Uterus (tissue), 4 donors: ENCODE measurements around the gene DDX42. TPM values are rescaled to one million over a fixed set of nuclear protein-coding genes. Genes with fewer than 3 reads are reported as not detected.

ENCODE experiments used
- DNase-seq, 2 donors: peaks; one replicate each; pipeline ENCODE4 v3.0.0-alpha.2; 2019 to 2020
- H3K27ac ChIP-seq, 2 donors: fragments of 200-600 bp; sonication (generic); 1 replicate in 1 of 2; 2 replicates in 1 of 2; pipeline ENCODE4 v1.5.1; 2016 to 2018
- H3K27me3 ChIP-seq, 2 donors: fragments of 200-600 bp; sonication (generic); one replicate each; pipeline ENCODE4 v1.5.1; 2018 to 2019; ENCODE audit warnings: control low read depth in 1 of 2
- H3K36me3 ChIP-seq, 2 donors: fragments of 200-600 bp; sonication (generic); one replicate each; pipeline ENCODE4 v1.5.1; 2019; ENCODE audit warnings: control low read depth in 1 of 2
- H3K4me1 ChIP-seq, 2 donors: fragments of 200-600 bp; sonication (generic); one replicate each; pipeline ENCODE4 v1.5.1; 2018 to 2019; ENCODE audit warnings: control low read depth in 1 of 2
- H3K4me3 ChIP-seq, 2 donors: fragments of 200-600 bp; sonication (generic); 1 replicate in 1 of 2; 2 replicates in 1 of 2; pipeline ENCODE4 v1.5.1; 2018 to 2019; ENCODE audit warnings: mild to moderate bottlenecking in 1 of 2
- H3K9me3 ChIP-seq, 2 donors: fragments of 200-600 bp; sonication (generic); one replicate each; pipeline ENCODE4 v1.5.1; 2019; ENCODE audit warnings: control low read depth in 1 of 2
- CTCF ChIP-seq, 4 experiments: fragments of 200-600 bp in 2 of 4; fragments of 450-650 bp in 2 of 4; sonication (generic) in 2 of 4; IDR thresholded peaks; one replicate each; pipeline ENCODE4 v1.5.1; 2016 to 2019; ENCODE audit warnings: antibody characterized with exemption in 4 of 4, mild to moderate bottlenecking in 2 of 4, moderate library complexity in 1 of 4
- POLR2A ChIP-seq, 2 donors: fragments of 450-650 bp; IDR thresholded peaks; one replicate each; pipeline ENCODE4 v1.6.1; 2016; ENCODE audit warnings: antibody characterized with exemption in 2 of 2, mild to moderate bottlenecking in 1 of 2, moderate library complexity in 1 of 2
- intact Hi-C: fragments of 100-400 bp; cut with DNase I; formaldehyde crosslinking; loops from one replicate; pipeline ENCODE4 v1.15.1; 2023; ENCODE audit warnings: low total_unique reads
- total RNA-seq, 4 donors: library from RNA; depleted of rRNA in 3 of 4; stranded (reverse); fragments of >200 nt in 3 of 4; gene quantifications; one replicate each; pipeline versions ENCODE4 v1.1.0 to v1.2.4, GENCODE V29; 2014 to 2023
- donor health status: DM: yes; HTN: yes; CAD: no.

DDX42 gene
- total RNA-seq, 4 donors from 2014 or later = 89.9 to 180 (median 150) TPM

DNA sequence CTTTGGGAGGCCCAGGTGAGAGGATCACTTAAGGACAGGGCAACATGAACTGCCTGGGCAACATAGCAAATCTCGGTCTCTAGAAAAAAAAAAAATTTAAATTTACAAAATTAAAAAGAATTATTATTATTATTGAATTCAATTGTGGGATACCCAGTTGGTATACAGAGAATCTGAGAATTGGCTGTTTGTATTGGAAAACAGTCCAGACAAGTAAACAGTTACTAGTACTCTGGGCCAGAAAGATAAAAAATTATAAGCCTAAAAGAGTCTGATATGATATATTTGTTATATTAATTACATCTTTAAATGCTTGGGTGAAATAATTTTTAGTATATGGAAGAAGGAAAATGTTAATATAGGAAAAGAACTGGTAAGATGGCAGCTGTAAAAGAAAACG, 15.5 kb upstream of the DDX42 start:
- no peaks in the 10 kb centered on the region for H3K36me3 ChIP-seq
- no peak overlapping the region for H3K4me3 ChIP-seq
- intact Hi-C loops = no loop called here
- H3K27ac ChIP-seq = no peak overlapping the region
- no peaks in the 10 kb centered on the region for H3K4me1 ChIP-seq
- no peak for TF ChIP-seq CTCF (IDR thresholded peaks at IDR 0.05)
- no peak for TF ChIP-seq POLR2A (IDR thresholded peaks at IDR 0.05)
- H3K9me3 ChIP-seq = no peaks in the 10 kb centered on the region
- DNase-seq = no peak
- no peaks in the 10 kb centered on the region for H3K27me3 ChIP-seq

- no peaks in the 10 kb centered on the region for H3K36me3 ChIP-seq
- DNase-seq = no peak
- TF ChIP-seq POLR2A (IDR thresholded peaks at IDR 0.05) (no peak), CTCF (IDR thresholded peaks at IDR 0.05) (no peak)
- no peak overlapping the region for H3K4me3 ChIP-seq
- H3K9me3 ChIP-seq = no peaks in the 10 kb centered on the region
- H3K4me1 ChIP-seq = no peaks in the 10 kb centered on the region
- H3K27ac ChIP-seq = no peak overlapping the region
- no peaks in the 10 kb centered on the region for H3K27me3 ChIP-seq
- intact Hi-C loops = no loop called here
These were observed 13.0 kb upstream of the DDX42 start for GRCh38 chr17:63760771-63761539.

GRCh38 chr17:63762161-63763078, 11.6 kb upstream of the DDX42 start:
- no peaks in the 10 kb centered on the region for H3K9me3 ChIP-seq
- H3K27me3 ChIP-seq = no peaks in the 10 kb centered on the region
- DNase-seq = no peak
- no peaks in the 10 kb centered on the region for H3K36me3 ChIP-seq
- H3K4me1 ChIP-seq = no peaks in the 10 kb centered on the region
- no peak for TF ChIP-seq CTCF (IDR thresholded peaks at IDR 0.05)
- no peak for TF ChIP-seq POLR2A (IDR thresholded peaks at IDR 0.05)
- H3K27ac ChIP-seq = no peak overlapping the region
- no peak overlapping the region for H3K4me3 ChIP-seq
- intact Hi-C loops = no loop called here

- no peaks in the 10 kb centered on the region for H3K9me3 ChIP-seq
- no peak for DNase-seq
- H3K27me3 ChIP-seq = no peaks in the 10 kb centered on the region
- no peak overlapping the region for H3K27ac ChIP-seq
- no peak for TF ChIP-seq POLR2A (IDR thresholded peaks at IDR 0.05)
- H3K4me3 ChIP-seq = no peak overlapping the region
- H3K36me3 ChIP-seq = no peaks in the 10 kb centered on the region
- no peaks in the 10 kb centered on the region for H3K4me1 ChIP-seq
- intact Hi-C loops = no loop called here
These were observed 9.3 kb upstream of the DDX42 start for GRCh38 chr17:63764716-63765115.

GRCh38 chr17:63766754-63767153, 7.2 kb upstream of the DDX42 start:
- Histone ChIP-seq H3K27me3 (no peaks in the 10 kb centered on the region), H3K4me3 (no peak overlapping the region), H3K27ac (no peak overlapping the region), H3K4me1 (no peaks in the 10 kb centered on the region), H3K9me3 (no peaks in the 10 kb centered on the region), H3K36me3 (no peaks in the 10 kb centered on the region)
- TF ChIP-seq CTCF (IDR thresholded peaks at IDR 0.05) = no peak
- intact Hi-C loops = no loop called here
- DNase-seq = no peak
